Effector memory CD4-positive, alpha-beta T cell (primary cell): ENCODE results near the gene MARCHF6.
"Not testable (repeated sequence)": the region's sequence is repeated elsewhere in the genome, so short reads cannot be mapped to it uniquely, and the experiment has no call there.

Experiments
- DNase-seq, 3 donors: peaks; one replicate each; pipeline ENCODE4 v3.0.0-alpha.2; 2020
- H3K27ac ChIP-seq: 2 replicates; pipeline ENCODE4 v1.7.0; 2013; ENCODE audit warnings: mild to moderate bottlenecking, low read length, moderate library complexity; ENCODE audit not compliant: insufficient read depth, poor library complexity, severe bottlenecking
- H3K27me3 ChIP-seq: replicated peaks from 2 replicates; pipeline ENCODE4 v1.7.0; 2013; ENCODE audit warnings: mild to moderate bottlenecking, low read length; ENCODE audit not compliant: insufficient read depth, control insufficient read depth, poor library complexity, severe bottlenecking
- H3K36me3 ChIP-seq: 2 replicates; pipeline ENCODE4 v1.7.0; 2013; ENCODE audit warnings: mild to moderate bottlenecking, low read length, moderate library complexity; ENCODE audit not compliant: control insufficient read depth, insufficient read depth
- H3K4me1 ChIP-seq: 2 replicates; pipeline ENCODE4 v1.7.0; 2013; ENCODE audit warnings: low read length, mild to moderate bottlenecking; ENCODE audit not compliant: control insufficient read depth, insufficient read depth, poor library complexity, severe bottlenecking
- H3K4me3 ChIP-seq: 2 replicates; pipeline ENCODE4 v1.7.0; 2013; ENCODE audit warnings: low read length, low read depth, mild to moderate bottlenecking; ENCODE audit not compliant: insufficient read depth, poor library complexity, severe bottlenecking
- H3K9me3 ChIP-seq: 2 replicates; pipeline ENCODE4 v1.7.0; 2013; ENCODE audit warnings: mild to moderate bottlenecking, low read length, moderate library complexity; ENCODE audit not compliant: control insufficient read depth

Gene MARCHF6

DNA sequence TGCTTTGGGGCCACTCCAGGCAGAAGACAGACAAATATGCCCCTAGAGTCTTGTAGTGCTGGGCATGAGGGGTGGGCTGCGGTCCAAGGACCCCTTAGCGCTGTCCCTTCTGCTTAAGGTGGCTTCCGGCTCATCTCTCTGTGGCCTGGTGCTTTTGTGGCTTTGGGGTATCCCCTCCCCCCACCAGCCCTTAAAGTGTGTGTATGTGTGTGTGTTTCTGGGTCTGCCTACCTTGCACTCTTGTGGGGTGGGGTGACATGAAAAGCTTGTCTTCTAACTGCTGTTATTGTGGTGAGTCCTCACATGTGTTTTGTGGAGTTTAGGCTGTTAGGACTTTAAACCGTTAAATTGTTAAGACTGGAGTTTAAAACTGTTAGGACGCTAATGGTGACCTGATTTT is 23.6 kb downstream of the MARCHF6 start:
- Histone ChIP-seq H3K36me3 (peaks cover 9% of the 10 kb centered on the region), H3K27ac (no peak overlapping the region), H3K4me3 (no peak overlapping the region), H3K27me3 (no peaks in the 10 kb centered on the region), H3K4me1 (peaks cover 12% of the 10 kb centered on the region), H3K9me3 (no peaks in the 10 kb centered on the region)
- no peak for DNase-seq

DNA sequence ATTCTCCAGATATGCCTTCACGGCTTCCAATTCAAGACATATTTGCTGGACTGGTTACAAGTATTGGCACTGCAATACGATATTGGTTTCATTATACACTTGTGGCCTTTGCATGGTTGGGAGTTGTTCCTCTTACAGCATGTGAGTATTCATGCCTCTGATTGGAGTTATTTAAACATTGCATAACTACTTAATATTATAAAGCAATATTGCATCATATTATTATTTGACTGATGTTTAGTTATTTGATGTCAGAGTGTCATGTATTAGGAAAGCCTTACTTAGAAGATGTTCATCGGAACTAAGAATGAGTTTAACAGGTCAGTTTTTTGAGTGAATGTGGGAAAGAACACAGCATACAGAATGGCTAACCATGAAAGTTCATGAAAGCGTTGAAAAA is 28.3 kb downstream of the MARCHF6 start:
- H3K27ac ChIP-seq: no peak overlapping the region
- H3K4me1 ChIP-seq: peaks cover 3% of the 10 kb centered on the region
- no peaks in the 10 kb centered on the region for H3K27me3 ChIP-seq
- H3K4me3 ChIP-seq: no peak overlapping the region
- peaks cover 27% of the 10 kb centered on the region for H3K36me3 ChIP-seq
- no peaks in the 10 kb centered on the region for H3K9me3 ChIP-seq
- no peak for DNase-seq

DNA sequence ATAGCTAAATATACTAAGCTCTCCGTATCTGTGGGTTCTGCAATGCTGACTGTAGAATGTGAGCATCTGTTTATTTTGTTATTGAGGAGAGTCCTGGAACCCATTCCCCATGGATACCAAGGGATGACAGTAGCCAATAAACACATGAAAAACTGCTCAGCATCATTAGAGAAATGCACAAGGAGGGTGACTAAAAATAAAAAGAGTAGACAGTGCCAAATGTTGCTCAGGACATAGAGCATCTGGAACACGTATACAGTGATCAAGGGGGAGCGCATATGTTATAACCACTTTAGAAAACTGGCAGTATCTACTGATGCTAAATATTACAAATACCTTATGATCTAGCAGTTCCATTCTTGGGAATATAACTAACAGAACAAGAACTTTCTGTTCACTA is 31.0 kb downstream of the MARCHF6 start:
- no peaks in the 10 kb centered on the region for H3K27me3 ChIP-seq
- no peak for DNase-seq
- no peaks in the 10 kb centered on the region for H3K9me3 ChIP-seq
- peaks cover 23% of the 10 kb centered on the region for H3K36me3 ChIP-seq
- no peak overlapping the region for H3K27ac ChIP-seq
- H3K4me3 ChIP-seq: no peak overlapping the region
- no peaks in the 10 kb centered on the region for H3K4me1 ChIP-seq

DNA sequence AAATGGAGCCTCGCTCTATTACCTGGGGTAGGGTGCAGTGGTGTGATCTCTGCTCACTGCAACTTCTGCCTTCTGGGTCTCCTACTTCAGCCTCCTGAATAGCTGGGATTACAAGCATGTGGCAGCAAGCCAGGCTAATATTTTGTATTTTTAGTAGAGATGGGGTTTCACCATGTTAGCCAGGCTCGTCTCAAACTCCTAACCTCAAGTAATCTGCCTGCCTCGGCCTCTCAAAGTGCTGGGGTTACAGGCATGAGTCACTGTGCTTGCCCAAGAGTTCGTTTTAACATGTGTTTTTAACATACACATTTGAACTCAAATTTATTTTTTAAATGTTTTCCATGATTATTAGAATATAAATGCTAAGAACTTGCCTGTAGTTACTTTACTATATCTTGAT is 34.2 kb downstream of the MARCHF6 start:
- H3K27me3 ChIP-seq: no peaks in the 10 kb centered on the region
- no peaks in the 10 kb centered on the region for H3K9me3 ChIP-seq
- H3K4me3 ChIP-seq: no peak overlapping the region
- DNase-seq: no peak
- H3K4me1 ChIP-seq: no peaks in the 10 kb centered on the region
- peaks cover 38% of the 10 kb centered on the region for H3K36me3 ChIP-seq
- no peak overlapping the region for H3K27ac ChIP-seq

DNA sequence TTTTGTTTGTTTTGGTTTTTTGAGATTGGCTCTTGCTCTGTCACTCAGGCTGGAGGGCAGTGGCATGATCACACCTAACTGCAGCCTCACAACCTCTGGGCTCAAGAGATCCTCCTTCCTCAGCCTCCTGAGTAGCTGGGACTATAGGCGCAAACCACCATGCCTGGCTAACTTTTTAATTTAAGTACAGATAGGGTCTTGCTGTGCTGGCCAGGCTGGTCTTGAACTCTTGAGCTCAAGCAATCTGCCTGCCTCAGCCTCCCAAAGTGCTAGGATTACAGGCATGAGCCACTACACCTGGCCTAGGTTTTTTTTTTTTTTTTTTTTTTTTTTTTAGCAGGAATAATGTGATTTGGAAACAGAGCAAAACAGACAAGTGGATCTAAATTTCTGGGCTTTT is 37.6 kb downstream of the MARCHF6 start:
- H3K27ac ChIP-seq: no peak overlapping the region
- H3K27me3 ChIP-seq: no peaks in the 10 kb centered on the region
- no peak for DNase-seq
- no peaks in the 10 kb centered on the region for H3K9me3 ChIP-seq
- peaks cover 44% of the 10 kb centered on the region for H3K36me3 ChIP-seq
- H3K4me1 ChIP-seq: no peaks in the 10 kb centered on the region
- H3K4me3 ChIP-seq: no peak overlapping the region

DNA sequence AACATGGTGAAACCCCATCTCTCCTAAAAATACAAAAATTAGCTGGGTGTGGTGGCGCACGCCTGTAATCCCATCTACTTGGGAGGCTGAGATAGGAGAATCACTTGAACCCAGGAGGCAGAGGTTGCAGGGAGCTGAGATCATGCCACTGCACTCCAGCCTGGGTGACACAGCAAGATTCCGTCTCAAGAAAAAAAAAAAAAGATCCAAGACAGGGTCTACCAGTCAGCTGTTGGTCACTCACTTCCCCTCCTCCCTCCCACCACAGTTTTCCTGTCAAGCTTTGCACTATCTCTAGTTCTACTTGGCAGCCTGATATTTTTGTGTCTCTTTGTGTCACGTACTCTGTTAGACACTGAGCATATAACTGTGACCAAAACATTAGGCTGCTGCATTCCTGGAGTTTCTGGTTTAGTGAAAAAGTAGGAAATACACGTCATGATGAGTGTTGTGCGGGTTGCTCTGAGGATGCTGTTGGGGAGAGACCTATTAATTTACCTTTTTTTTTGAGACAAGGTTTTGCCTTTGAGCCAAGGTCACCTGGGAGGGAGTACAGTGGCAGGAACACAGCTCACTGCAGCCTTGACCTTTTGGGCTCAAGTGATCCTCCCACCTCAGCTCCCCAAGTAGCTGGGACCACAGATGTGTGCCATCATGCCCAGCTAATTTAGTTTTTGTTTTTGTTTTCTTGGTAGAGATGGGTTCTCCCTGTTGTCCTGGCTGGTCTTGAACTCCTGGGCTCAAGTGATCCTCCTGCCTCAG is 39.3 kb downstream of the MARCHF6 start:
- not testable (repeated sequence) for H3K4me3 ChIP-seq, H3K27ac ChIP-seq, DNase-seq, H3K9me3 ChIP-seq, H3K4me1 ChIP-seq, H3K27me3 ChIP-seq
- H3K36me3 ChIP-seq: peaks cover 55% of the 10 kb centered on the region

DNA sequence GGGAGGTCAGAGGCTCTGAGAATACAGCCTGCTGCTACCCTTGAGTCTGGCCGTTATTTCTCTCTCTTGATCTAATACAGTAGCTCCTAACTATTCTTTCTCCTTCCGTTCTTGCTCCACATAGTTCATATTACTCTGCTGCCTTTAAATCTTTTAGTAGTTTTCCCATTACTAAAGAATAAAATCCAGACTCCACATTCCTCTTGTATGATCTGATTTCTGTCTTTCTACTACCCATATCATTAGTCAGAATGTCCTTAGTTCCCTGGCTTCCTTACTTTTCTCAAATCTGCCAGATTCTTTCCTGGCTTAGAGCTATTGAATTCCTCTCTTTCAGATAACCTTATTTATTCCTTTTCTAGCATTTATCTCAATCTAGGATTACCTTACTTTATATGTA is 40.0 kb downstream of the MARCHF6 start:
- no peak overlapping the region for H3K4me3 ChIP-seq
- H3K27me3 ChIP-seq: no peaks in the 10 kb centered on the region
- peaks cover 55% of the 10 kb centered on the region for H3K36me3 ChIP-seq
- no peak for DNase-seq
- H3K27ac ChIP-seq: no peak overlapping the region
- H3K9me3 ChIP-seq: no peaks in the 10 kb centered on the region
- H3K4me1 ChIP-seq: no peaks in the 10 kb centered on the region

DNA sequence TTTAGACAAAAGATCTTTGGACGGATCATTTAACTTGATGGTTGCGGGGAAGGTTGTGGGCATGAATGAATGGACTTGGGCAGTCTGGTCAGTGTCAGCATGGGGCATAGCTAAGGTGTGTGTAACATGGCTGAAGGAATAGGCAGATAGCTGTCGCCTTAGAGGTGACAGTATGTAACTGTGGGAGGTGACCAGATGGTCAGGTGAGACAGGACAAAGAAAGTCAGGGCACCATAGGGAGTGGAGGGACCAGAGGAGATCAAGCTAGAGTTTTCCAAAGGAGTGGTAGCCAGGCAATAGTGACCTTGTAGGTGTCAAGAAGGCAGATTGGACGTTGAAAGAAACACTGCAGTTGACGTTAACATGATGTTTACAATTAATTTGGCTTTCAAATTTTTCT is 43.1 kb downstream of the MARCHF6 start:
- no peak for DNase-seq
- Histone ChIP-seq H3K27me3 (no peaks in the 10 kb centered on the region), H3K36me3 (peaks cover 41% of the 10 kb centered on the region), H3K4me3 (no peak overlapping the region), H3K4me1 (no peaks in the 10 kb centered on the region), H3K9me3 (no peaks in the 10 kb centered on the region), H3K27ac (no peak overlapping the region)

DNA sequence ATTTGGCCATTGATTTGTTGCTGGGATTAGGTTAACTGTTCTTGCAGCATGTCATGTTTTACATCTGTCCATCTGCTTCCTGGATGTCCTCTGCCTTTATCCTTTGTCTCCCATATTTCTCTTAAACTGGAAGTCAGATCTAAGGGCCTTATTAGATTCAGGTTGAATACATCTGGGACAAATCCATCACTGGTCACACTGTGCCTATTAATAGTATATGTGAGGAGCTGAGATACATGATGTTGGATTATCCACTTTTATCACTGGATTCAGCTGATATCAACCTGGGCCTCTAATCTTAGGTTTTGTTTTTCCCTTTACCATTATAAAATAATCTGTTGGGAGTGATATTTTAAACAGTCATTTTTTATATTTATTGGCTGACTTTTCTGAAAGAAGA is 46.3 kb downstream of the MARCHF6 start:
- Histone ChIP-seq H3K27ac (no peak overlapping the region), H3K27me3 (no peaks in the 10 kb centered on the region), H3K4me3 (no peak overlapping the region), H3K36me3 (peaks cover 48% of the 10 kb centered on the region), H3K9me3 (no peaks in the 10 kb centered on the region), H3K4me1 (no peaks in the 10 kb centered on the region)
- no peak for DNase-seq

DNA sequence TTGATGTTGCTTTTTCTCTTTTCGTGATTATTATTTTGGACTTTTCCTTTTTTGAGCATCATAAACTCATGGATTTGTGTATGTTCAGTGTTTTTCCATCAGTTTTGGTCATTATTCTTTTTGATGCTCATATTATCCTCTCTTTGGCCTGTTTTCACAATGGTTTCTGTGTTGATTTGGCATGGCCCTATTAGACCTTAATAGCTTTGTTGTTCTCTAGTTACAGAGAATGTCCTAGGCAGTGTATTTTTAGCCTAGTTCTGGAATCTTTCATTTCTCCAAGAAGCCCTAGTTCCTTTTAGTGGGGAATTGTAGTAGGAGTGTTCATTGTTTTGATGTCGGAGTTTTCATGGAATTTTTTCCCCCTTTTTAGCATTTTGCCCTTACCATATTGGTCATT is 46.9 kb downstream of the MARCHF6 start:
- no peak overlapping the region for H3K27ac ChIP-seq
- no peaks in the 10 kb centered on the region for H3K27me3 ChIP-seq
- no peaks in the 10 kb centered on the region for H3K9me3 ChIP-seq
- no peak for DNase-seq
- no peak overlapping the region for H3K4me3 ChIP-seq
- peaks cover 51% of the 10 kb centered on the region for H3K36me3 ChIP-seq
- no peaks in the 10 kb centered on the region for H3K4me1 ChIP-seq
